Activated T-cell treated with anti-CD3 and anti-CD28 coated beads for 1 hour (primary cell): ENCODE results near the gene ARFGAP3.

ENCODE experiments used
- DNase-seq: peaks from one replicate; pipeline ENCODE4 v3.0.0-alpha.2; 2020; ENCODE audit warnings: low read depth

ARFGAP3 gene

GRCh38 chr22:42819412-42820044 is 37.5 kb downstream of the ARFGAP3 start:
- DNase-seq = no peak

- no peak for DNase-seq
Observed at GRCh38 chr22:42817556-42817955, 39.5 kb downstream of the ARFGAP3 start.

GRCh38 chr22:42816336-42816735 is 40.7 kb downstream of the ARFGAP3 start:
- no peak for DNase-seq

- no peak for DNase-seq
Observed at GRCh38 chr22:42814616-42815015, 42.5 kb downstream of the ARFGAP3 start.

- no peak for DNase-seq
Observed at GRCh38 chr22:42814215-42814614, 42.9 kb downstream of the ARFGAP3 start.

GRCh38 chr22:42813501-42813900 is 43.6 kb downstream of the ARFGAP3 start:
- no peak for DNase-seq

- DNase-seq = no peak
Observed at GRCh38 chr22:42811459-42811858, 45.6 kb downstream of the ARFGAP3 start.

GRCh38 chr22:42808521-42808920 is 48.6 kb downstream of the ARFGAP3 start:
- DNase-seq = no peak

- no peak for DNase-seq
Observed at GRCh38 chr22:42807185-42807584, 49.9 kb downstream of the ARFGAP3 start.

GRCh38 chr22:42805998-42806830 is 50.9 kb downstream of the ARFGAP3 start:
- no peak for DNase-seq

- DNase-seq = no peak
Observed at GRCh38 chr22:42805016-42805997, 51.8 kb downstream of the ARFGAP3 start.

- DNase-seq = no peak
Observed at GRCh38 chr22:42803389-42803788, 53.7 kb downstream of the ARFGAP3 start.

GRCh38 chr22:42801252-42802080 is 55.6 kb downstream of the ARFGAP3 start:
- DNase-seq = no peak

- DNase-seq = no peak
Observed at GRCh38 chr22:42800451-42801251, 56.4 kb downstream of the ARFGAP3 start.

- DNase-seq = no peak
Observed at GRCh38 chr22:42799461-42800405, 57.3 kb downstream of the ARFGAP3 start.

- DNase-seq = no peak
Observed at GRCh38 chr22:42799061-42799460, 58.0 kb downstream of the ARFGAP3 start.

- DNase-seq = no peak
Observed at GRCh38 chr22:42797011-42797410, 60.1 kb downstream of the ARFGAP3 start.

GRCh38 chr22:42796081-42796480 is 61.0 kb downstream of the ARFGAP3 start:
- DNase-seq = no peak
